HFFc6 (cell line): ENCODE measurements around the gene CRAMP1. TPM values are rescaled to one million over a fixed set of nuclear protein-coding genes. Genes with fewer than 3 reads are reported as not detected.

Experiments used
- DNase-seq: peaks from one replicate; pipeline ENCODE4 v3.0.0-alpha.2; 2018
- H3K27ac Mint-ChIP-seq: 2 replicates; pipeline ENCODE4 v1.8.0; 2020; ENCODE audit warnings: mild to moderate bottlenecking, mixed read lengths
- H3K27me3 Mint-ChIP-seq: 2 replicates; pipeline ENCODE4 v1.8.0; 2021; ENCODE audit warnings: mild to moderate bottlenecking, moderate library complexity, mixed read lengths; ENCODE audit not compliant: insufficient read depth
- H3K36me3 Mint-ChIP-seq: 2 replicates; pipeline ENCODE4 v1.8.0; 2021; ENCODE audit warnings: low read depth, mixed read lengths
- H3K4me1 Mint-ChIP-seq: 2 replicates; pipeline ENCODE4 v1.8.0; 2020; ENCODE audit warnings: low read depth, mixed read lengths
- H3K4me3 Mint-ChIP-seq: 2 replicates; pipeline ENCODE4 v1.8.0; 2020; ENCODE audit warnings: mild to moderate bottlenecking, moderate library complexity, mixed read lengths
- H3K9me3 Mint-ChIP-seq: 2 replicates; pipeline ENCODE4 v1.8.0; 2020; ENCODE audit warnings: mild to moderate bottlenecking, mixed read lengths
- CTCF ChIP-seq: fragments of 200-600 bp; sonication (generic); IDR thresholded peaks from 2 replicates; pipeline ENCODE4 v1.5.0; 2021; ENCODE audit warnings: antibody characterized with exemption, mild to moderate bottlenecking
- total RNA-seq, 6 experiments: library from RNA; stranded (reverse); fragmentation: NEBNext Ultra II Directional; extraction: Animal tissue kit (Norgen Biotek cat#: 25700); gene quantifications; 2 replicates in 1 of 6; 3 replicates in 5 of 6; pipeline ENCODE4 v1.2.3, GENCODE V29; 2021

Gene CRAMP1
- total RNA-seq, 6 experiments from 2014 or later, result 10.7 to 14.2 (median 12.4) TPM

- no peak for DNase-seq
- H3K36me3 Mint-ChIP-seq, result peaks cover 35% of the 10 kb centered on the region
- peaks cover 14% of the 10 kb centered on the region for H3K9me3 Mint-ChIP-seq
- no peak overlapping the region for H3K4me3 Mint-ChIP-seq
- H3K27me3 Mint-ChIP-seq, result peaks cover 15% of the 10 kb centered on the region
- no peaks in the 10 kb centered on the region for H3K4me1 Mint-ChIP-seq
- no peak overlapping the region for H3K27ac Mint-ChIP-seq
- TF ChIP-seq CTCF, result no peak
These were observed 40.9 kb downstream of the CRAMP1 start for GRCh38 chr16:1653023-1653422.

- no peak for DNase-seq
- no peak overlapping the region for H3K27ac Mint-ChIP-seq
- peaks cover 15% of the 10 kb centered on the region for H3K27me3 Mint-ChIP-seq
- H3K9me3 Mint-ChIP-seq, result peaks cover 14% of the 10 kb centered on the region
- TF ChIP-seq CTCF, result no peak
- no peaks in the 10 kb centered on the region for H3K4me1 Mint-ChIP-seq
- no peak overlapping the region for H3K4me3 Mint-ChIP-seq
- H3K36me3 Mint-ChIP-seq, result peaks cover 34% of the 10 kb centered on the region
These were observed 42.5 kb downstream of the CRAMP1 start for GRCh38 chr16:1654505-1655268.

- no peak overlapping the region for H3K27ac Mint-ChIP-seq
- 0 out of 2 replicates have a peak, but pooled peaks have one; percentile 14 for TF ChIP-seq CTCF
- H3K36me3 Mint-ChIP-seq, result peaks cover 33% of the 10 kb centered on the region
- peaks cover 15% of the 10 kb centered on the region for H3K27me3 Mint-ChIP-seq
- no peak overlapping the region for H3K4me3 Mint-ChIP-seq
- H3K9me3 Mint-ChIP-seq, result peaks cover 14% of the 10 kb centered on the region
- no peak for DNase-seq
- H3K4me1 Mint-ChIP-seq, result no peaks in the 10 kb centered on the region
These were observed 43.2 kb downstream of the CRAMP1 start for GRCh38 chr16:1655269-1655807.

GRCh38 chr16:1655909-1656807, 44.0 kb downstream of the CRAMP1 start:
- no peak for TF ChIP-seq CTCF
- DNase-seq, result no peak
- Mint-ChIP-seq H3K36me3 (peaks cover 25% of the 10 kb centered on the region), H3K4me3 (no peak overlapping the region), H3K9me3 (peaks cover 8% of the 10 kb centered on the region), H3K27ac (no peak overlapping the region), H3K27me3 (peaks cover 7% of the 10 kb centered on the region), H3K4me1 (no peaks in the 10 kb centered on the region)

- Mint-ChIP-seq H3K27me3 (no peaks in the 10 kb centered on the region; the same call in 1 of the 2 replicates), H3K4me1 (no peaks in the 10 kb centered on the region), H3K9me3 (no peaks in the 10 kb centered on the region; the same call in 1 of the 2 replicates), H3K4me3 (no peak overlapping the region), H3K36me3 (peaks cover 18% of the 10 kb centered on the region), H3K27ac (no peak overlapping the region)
- no peak for TF ChIP-seq CTCF
- no peak for DNase-seq
These were observed 44.9 kb downstream of the CRAMP1 start for GRCh38 chr16:1656808-1657617.
